Measurements from ENCODE around the gene SUN2. TPM values are rescaled to one million over a fixed set of nuclear protein-coding genes. Genes with fewer than 3 reads are reported as not detected.

SUN2 gene
- total and polyA plus RNA-seq, 2 of the 4 experiments (the other 2 are of a cell fraction), result 27.8 to 50.0 TPM

GRCh38 chr22:38750638-38751037, 5.2 kb downstream of the SUN2 start:
- Histone ChIP-seq H3K9me1 (ENCODE audit: insufficient read depth, low read length) (peaks cover 7% of the 10 kb centered on the region; the same call in 1 of the 2 replicates), H4K91ac (ENCODE audit: insufficient read depth, low read depth, low read length) (no peak overlapping the region), H4K8ac (ENCODE audit: low read depth in 2 of 2, low read length in 2 of 2) (no peak overlapping the region), H2AFZ (replicated peaks; ENCODE audit: low read length, poor library complexity) (no peak overlapping the region), H3K9me3 (ENCODE audit: control insufficient read depth, insufficient read depth, low read length) (no peaks in the 10 kb centered on the region), H4K5ac (ENCODE audit: low read depth, low read length) (no peak overlapping the region), H2BK120ac (ENCODE audit: low read depth, low read length) (no peak overlapping the region), H3K23ac (ENCODE audit: low read depth, low read length) (no peak overlapping the region), H3K4ac (ENCODE audit: low read depth, low read length) (no peak overlapping the region), H4K20me1 (ENCODE audit: insufficient read depth, low read length) (peaks cover 4% of the 10 kb centered on the region; the same call in 1 of the 2 replicates), H3K36me3 (ENCODE audit: control insufficient read depth, insufficient read depth, low read length) (peaks cover 53% of the 10 kb centered on the region), H2AK5ac (ENCODE audit: low read depth, low read length) (no peak overlapping the region), H3K4me2 (ENCODE audit: low read depth, low read length) (no peak overlapping the region), H3K27ac (ENCODE audit: insufficient read depth, low read length) (no peak overlapping the region), H3K4me1 (ENCODE audit: control insufficient read depth, insufficient read depth, low read length) (peaks cover 11% of the 10 kb centered on the region), H3K27me3 (ENCODE audit: control insufficient read depth, insufficient read depth, low read length) (no peaks in the 10 kb centered on the region), H3K4me3 (ENCODE audit: insufficient read depth, low read depth, low read length) (no peak overlapping the region), H2BK15ac (ENCODE audit: low read depth, low read length) (no peak overlapping the region), H2BK5ac (ENCODE audit: low read depth, low read length, poor library complexity, severe bottlenecking) (no peak overlapping the region), H3K56ac (ENCODE audit: extremely low read depth, insufficient read depth, low read length) (no peak overlapping the region), H3K18ac (ENCODE audit: low read depth, low read length) (no peak overlapping the region), H2AK9ac (replicated peaks; ENCODE audit: low read depth, low read length, poor library complexity) (no peak overlapping the region), H3K79me1 (ENCODE audit: low read depth in 1 of 2, low read length in 2 of 2) (peaks cover 18 to 61% of the 10 kb centered on the region in 2 experiments), H3K9ac (ENCODE audit: low read depth, low read length) (no peak overlapping the region), H2BK20ac (ENCODE audit: low read depth, low read length) (no peak overlapping the region), H3K14ac (replicated peaks; ENCODE audit: low read depth, low read length) (no peak overlapping the region)
- CTCF ChIA-PET, result no interaction called here
- DNase-seq, result no peak
- POLR2A ChIA-PET (ENCODE audit: unreplicated experiment), result no interaction called here
- ATAC-seq (ENCODE audit: low read depth), result no peak
- intact Hi-C loops (cut with micrococcal nuclease) (no loop called here), in situ Hi-C loops (cut with MboI; ENCODE audit: low sequenced_read_pairs) (no loop called here), dilution Hi-C loops (cut with HindIII; ENCODE audit: low sequenced_read_pairs, unreplicated experiment) (no loop called here)
- WGBS, 2 experiments (ENCODE audit: extremely low coverage in 2 of 2, insufficient read length in 1 of 2), result no CpG with 5 or more reads among the region's 17 CpGs
- TF ChIP-seq MAZ (IDR thresholded peaks at IDR 0.05; ENCODE audit: borderline replicate concordance, low read depth, low read length) (no peak), BHLHE40 (IDR thresholded peaks at IDR 0.05; ENCODE audit: low read depth, low read length) (no peak), POLR2A (IDR thresholded peaks at IDR 0.05; ENCODE audit: low read depth, low read length) (no peak)
- BruUV-seq (replicated peaks), result no TSS peak
